Activated naive CD4-positive, alpha-beta T cell treated with anti-CD3 and anti-CD28 coated beads, Interleukin-2, amount 50 U/mL, for 72 hours (primary cell): ENCODE data around the gene C21orf91. TPM values are rescaled to one million over a fixed set of nuclear protein-coding genes. Genes with fewer than 3 reads are reported as not detected.

Experiments
- ATAC-seq, 2 donors: fragments of 150-1000 bp; cut with Tn5 transposase; 2 replicates each; pipeline ENCODE4 v1.10.0; 2021; ENCODE audit warnings: mild to moderate bottlenecking in 2 of 2, moderate library complexity in 2 of 2
- DNase-seq, 2 donors: peaks; one replicate each; pipeline ENCODE4 v3.0.0; 2021 to 2022; ENCODE audit warnings: low spot score in 2 of 2
- H3K27ac Mint-ChIP-seq, 2 donors: one replicate each; pipeline ENCODE4 v1.8.0; 2022; ENCODE audit warnings: mild to moderate bottlenecking in 2 of 2, mixed read lengths in 2 of 2
- H3K36me3 Mint-ChIP-seq, 2 donors: one replicate each; pipeline ENCODE4 v1.8.0; 2022; ENCODE audit warnings: mixed read lengths in 2 of 2
- H3K9me3 Mint-ChIP-seq, 2 donors: one replicate each; pipeline ENCODE4 v1.8.0; 2022; ENCODE audit warnings: mixed read lengths in 2 of 2
- total RNA-seq, 2 donors: library from RNA; stranded (reverse); gene quantifications; one replicate each; pipeline ENCODE4 v1.2.3, GENCODE V29; 2022

Gene C21orf91
- 10 to 100 TPM; 14.4 to 24.4 TPM for total RNA-seq

GRCh38 chr21:17819114-17819876 lies at the start of gene C21orf91:
Gene C21orf91, minus strand, starts transcription at chr21:17819356. Its CDS starts 1,038 bp downstream, at chr21:17818318.
- H3K36me3 Mint-ChIP-seq: peaks cover 12 to 22% of the 10 kb centered on the region in 2 donors
- DNase-seq (peak; percentile 84 to 92), ATAC-seq (peak; percentile 89)
- peaks cover 0 to 4% of the 10 kb centered on the region in 2 donors for H3K9me3 Mint-ChIP-seq
- H3K27ac Mint-ChIP-seq: peak within 1 kb of the TSS; percentile 97 to 100

- no peak for DNase-seq
- Mint-ChIP-seq H3K27ac (no peak overlapping the region), H3K36me3 (no peaks in the 10 kb centered on the region), H3K9me3 (peaks cover 4 to 10% of the 10 kb centered on the region in 2 donors)
- ATAC-seq: no peak
Measured at GRCh38 chr21:17866590-17866989, 47.4 kb upstream of the C21orf91 start.

GRCh38 chr21:17859661-17860060 lies 40.5 kb upstream of the C21orf91 start:
- Mint-ChIP-seq H3K9me3 (no peaks in the 10 kb centered on the region), H3K27ac (no peak overlapping the region), H3K36me3 (peaks cover 0 to 6% of the 10 kb centered on the region in 2 donors)
- ATAC-seq (no peak), DNase-seq (no peak)

DNA sequence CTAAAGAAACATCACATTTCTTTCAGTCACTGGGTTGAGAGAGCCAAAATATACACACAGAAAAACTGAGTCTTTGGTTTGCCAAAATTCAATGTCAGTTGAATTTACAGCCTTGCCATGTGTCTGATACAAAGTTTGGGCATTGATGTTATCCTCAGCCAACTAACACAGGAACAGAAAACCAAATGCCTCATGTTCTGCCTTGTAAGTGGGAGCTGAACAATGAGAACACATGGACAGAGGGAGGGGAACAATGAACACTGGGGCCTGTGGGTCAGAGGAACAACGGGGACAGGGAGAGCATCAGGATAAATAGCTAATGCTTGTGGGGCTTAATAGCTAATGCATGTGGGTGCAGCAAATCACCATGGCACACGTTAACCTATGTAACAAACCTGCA lies 39.6 kb upstream of the C21orf91 start:
- H3K27ac Mint-ChIP-seq: no peak overlapping the region
- no peak for DNase-seq
- ATAC-seq: no peak
- no peaks in the 10 kb centered on the region for H3K9me3 Mint-ChIP-seq
- peaks cover 0 to 6% of the 10 kb centered on the region in 2 donors for H3K36me3 Mint-ChIP-seq

DNA sequence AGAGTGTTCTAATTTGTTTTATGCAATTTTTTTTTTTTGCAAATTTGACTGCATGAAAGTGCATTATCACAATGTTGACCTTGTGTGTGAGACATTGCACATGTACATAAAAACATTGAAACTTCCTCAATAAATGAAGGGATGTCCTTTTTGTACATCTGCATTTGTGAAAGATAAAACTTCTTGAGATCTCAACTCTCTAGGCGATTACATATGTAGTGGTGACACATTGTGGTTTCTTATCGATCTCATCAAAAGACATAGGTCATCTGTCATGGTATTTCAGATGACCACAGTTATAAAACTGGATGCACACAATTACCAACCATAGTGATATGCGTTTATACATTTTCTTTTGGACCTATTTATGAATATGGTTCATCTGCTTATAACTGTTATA lies 35.6 kb upstream of the C21orf91 start:
- Mint-ChIP-seq H3K27ac (no peak overlapping the region), H3K9me3 (no peaks in the 10 kb centered on the region), H3K36me3 (peaks cover 0 to 4% of the 10 kb centered on the region in 2 donors)
- DNase-seq (no peak), ATAC-seq (no peak)

GRCh38 chr21:17853393-17854275 lies 34.5 kb upstream of the C21orf91 start:
- H3K27ac Mint-ChIP-seq: no peak overlapping the region
- no peak for DNase-seq

GRCh38 chr21:17848228-17848627 lies 29.1 kb upstream of the C21orf91 start:
- no peaks in the 10 kb centered on the region for H3K36me3 Mint-ChIP-seq
- no peak overlapping the region for H3K27ac Mint-ChIP-seq
- H3K9me3 Mint-ChIP-seq: no peaks in the 10 kb centered on the region
- no peak for DNase-seq
- ATAC-seq: peak in 1 of 2 donors; percentile 72

More at GRCh38 chr21:17853393-17854275, 34.5 kb upstream of the C21orf91 start:
- Mint-ChIP-seq H3K9me3 (no peaks in the 10 kb centered on the region), H3K36me3 (no peaks in the 10 kb centered on the region)
- no peak for ATAC-seq

GRCh38 chr21:17841103-17841502 lies 21.9 kb upstream of the C21orf91 start:
- Mint-ChIP-seq H3K36me3 (peaks cover 0 to 5% of the 10 kb centered on the region in 2 donors), H3K9me3 (peaks cover 0 to 3% of the 10 kb centered on the region in 2 donors), H3K27ac (no peak overlapping the region)
- ATAC-seq (no peak), DNase-seq (no peak)

DNA sequence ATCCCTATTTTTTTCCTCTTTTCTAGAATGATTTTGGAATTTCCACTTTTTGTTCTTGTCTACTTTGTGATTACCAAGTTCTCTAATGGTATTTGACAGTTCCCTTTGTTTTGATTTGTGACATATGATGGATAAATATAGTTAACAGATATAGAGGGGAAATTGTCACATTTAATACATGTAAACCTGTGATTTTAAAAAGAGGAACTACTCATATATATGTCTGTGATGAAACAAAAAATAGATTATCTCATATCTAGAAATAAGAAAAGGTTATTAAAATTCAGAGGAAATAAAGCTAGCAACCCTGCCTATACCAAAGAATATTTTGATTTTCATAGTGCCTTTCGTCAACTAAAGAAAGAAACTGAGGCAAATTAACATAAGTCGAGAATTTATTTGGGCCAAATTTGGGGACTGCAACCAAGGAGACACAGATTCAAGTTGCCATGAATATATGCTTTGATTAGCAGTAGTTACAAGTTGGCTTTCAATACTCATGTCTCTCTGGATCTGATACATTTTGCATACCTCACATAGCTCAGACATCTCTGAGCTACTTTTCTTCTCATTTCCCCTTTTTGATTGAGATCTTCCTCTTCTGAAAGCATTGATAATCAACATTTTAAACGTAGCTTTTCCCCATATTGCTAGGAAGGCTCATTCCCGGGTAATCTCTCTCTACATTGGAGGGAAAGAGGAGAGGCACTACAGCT lies 15.6 kb upstream of the C21orf91 start:
- H3K27ac Mint-ChIP-seq: no peak overlapping the region
- DNase-seq (no peak), ATAC-seq (no peak)
- peaks cover 0 to 5% of the 10 kb centered on the region in 2 donors for H3K36me3 Mint-ChIP-seq
- peaks cover 0 to 3% of the 10 kb centered on the region in 2 donors for H3K9me3 Mint-ChIP-seq

DNA sequence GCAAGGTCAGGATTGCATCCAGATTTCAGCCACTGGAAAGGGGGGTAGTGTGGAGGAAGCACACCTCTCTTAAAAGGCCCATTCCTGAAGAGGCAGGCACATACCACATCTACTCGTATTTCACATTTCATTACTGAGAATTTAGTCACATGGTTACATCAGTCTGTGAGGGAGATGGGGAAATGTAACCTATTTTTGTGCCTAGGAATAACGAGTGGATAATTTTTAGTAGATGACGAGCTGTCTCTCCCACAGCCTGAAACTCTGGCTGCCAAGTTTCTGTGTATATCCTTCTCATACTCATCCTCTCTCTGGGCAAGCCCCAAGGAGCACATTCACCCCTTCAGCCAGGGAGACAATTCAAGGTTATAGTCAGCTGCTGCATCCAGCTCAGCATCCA lies 10.3 kb upstream of the C21orf91 start:
- Mint-ChIP-seq H3K9me3 (peaks cover 6 to 17% of the 10 kb centered on the region in 2 donors), H3K27ac (no peak overlapping the region), H3K36me3 (peaks cover 7 to 18% of the 10 kb centered on the region in 2 donors)
- DNase-seq (no peak), ATAC-seq (no peak)

DNA sequence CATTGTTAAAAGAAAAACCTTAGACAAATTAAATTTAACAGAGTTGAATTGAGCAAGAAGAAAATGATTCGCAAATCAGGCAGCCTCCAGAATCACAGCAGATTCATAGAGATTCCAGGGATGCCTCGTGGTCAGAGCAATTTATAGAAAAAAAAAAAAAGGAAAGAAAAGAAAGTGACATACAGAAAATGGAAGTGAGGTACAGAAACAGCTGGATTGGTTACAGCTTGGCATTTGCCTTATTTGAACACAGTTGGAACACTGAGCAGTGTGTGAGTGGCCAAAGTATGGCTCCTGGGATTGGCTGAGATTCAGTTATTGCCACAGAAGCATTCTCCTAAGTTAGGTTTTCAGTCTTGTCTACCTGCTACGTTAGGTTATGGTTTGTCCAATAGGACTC lies 9.1 kb upstream of the C21orf91 start:
- peaks cover 7 to 24% of the 10 kb centered on the region in 2 donors for H3K36me3 Mint-ChIP-seq

DNA sequence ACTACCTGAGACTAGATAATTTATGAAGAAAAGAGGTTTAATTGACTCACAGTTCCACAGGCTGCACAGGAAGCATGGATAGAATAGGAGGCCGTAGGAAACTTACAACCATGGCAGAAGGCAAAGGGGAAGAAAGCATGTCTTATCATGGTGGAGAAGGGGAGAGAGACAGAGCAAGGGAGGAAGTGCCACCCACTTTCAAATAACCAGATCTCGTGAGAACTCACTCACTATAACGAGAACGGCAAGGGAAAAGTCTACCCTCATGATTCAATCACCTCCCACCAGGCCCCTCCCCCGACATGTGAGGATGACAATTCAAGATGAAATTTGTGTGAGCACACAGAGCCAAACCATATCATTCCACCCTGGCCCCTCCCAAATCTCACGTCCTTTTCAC lies 4.7 kb upstream of the C21orf91 start:
- no peak for DNase-seq
- Mint-ChIP-seq H3K36me3 (peaks cover 7 to 24% of the 10 kb centered on the region in 2 donors), H3K9me3 (peaks cover 6 to 21% of the 10 kb centered on the region in 2 donors), H3K27ac (peak overlapping the region in 1 of 2 donors; percentile 52)
- no peak for ATAC-seq

More for the DNA sequence above, 9.1 kb upstream of the C21orf91 start:
- peaks cover 6 to 21% of the 10 kb centered on the region in 2 donors for H3K9me3 Mint-ChIP-seq
- ATAC-seq (no peak), DNase-seq (no peak)
- no peak overlapping the region for H3K27ac Mint-ChIP-seq

GRCh38 chr21:17821121-17821520 lies 2.0 kb upstream of the C21orf91 start:
- Mint-ChIP-seq H3K27ac (peak overlapping the region; percentile 81 to 97), H3K36me3 (peaks cover 15 to 31% of the 10 kb centered on the region in 2 donors), H3K9me3 (peaks cover 6 to 20% of the 10 kb centered on the region in 2 donors)
- DNase-seq (no peak), ATAC-seq (no peak)

DNA sequence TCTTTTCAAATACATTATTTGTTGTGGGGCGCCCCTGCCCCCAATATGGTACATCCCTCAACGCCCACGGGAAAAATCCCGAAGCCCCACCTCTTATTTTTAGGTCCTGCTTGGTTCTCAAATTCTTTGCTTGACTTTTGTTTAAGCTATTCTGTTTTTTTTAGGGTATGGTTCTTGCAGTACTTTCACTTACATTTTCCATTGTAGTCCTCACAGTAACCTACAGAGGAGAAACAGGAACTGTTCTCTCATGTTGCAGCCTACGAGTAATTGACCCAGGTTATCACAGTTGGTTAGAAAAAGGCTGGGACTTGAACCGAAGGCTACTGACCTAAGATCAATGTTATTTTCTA lies 697 bp upstream of the C21orf91 start:
- ATAC-seq (peak; percentile 54 to 69), DNase-seq (no peak)
- Mint-ChIP-seq H3K27ac (peak overlapping the region; percentile 97 to 100), H3K36me3 (peaks cover 10 to 23% of the 10 kb centered on the region in 2 donors), H3K9me3 (peaks cover 0 to 7% of the 10 kb centered on the region in 2 donors)

DNA sequence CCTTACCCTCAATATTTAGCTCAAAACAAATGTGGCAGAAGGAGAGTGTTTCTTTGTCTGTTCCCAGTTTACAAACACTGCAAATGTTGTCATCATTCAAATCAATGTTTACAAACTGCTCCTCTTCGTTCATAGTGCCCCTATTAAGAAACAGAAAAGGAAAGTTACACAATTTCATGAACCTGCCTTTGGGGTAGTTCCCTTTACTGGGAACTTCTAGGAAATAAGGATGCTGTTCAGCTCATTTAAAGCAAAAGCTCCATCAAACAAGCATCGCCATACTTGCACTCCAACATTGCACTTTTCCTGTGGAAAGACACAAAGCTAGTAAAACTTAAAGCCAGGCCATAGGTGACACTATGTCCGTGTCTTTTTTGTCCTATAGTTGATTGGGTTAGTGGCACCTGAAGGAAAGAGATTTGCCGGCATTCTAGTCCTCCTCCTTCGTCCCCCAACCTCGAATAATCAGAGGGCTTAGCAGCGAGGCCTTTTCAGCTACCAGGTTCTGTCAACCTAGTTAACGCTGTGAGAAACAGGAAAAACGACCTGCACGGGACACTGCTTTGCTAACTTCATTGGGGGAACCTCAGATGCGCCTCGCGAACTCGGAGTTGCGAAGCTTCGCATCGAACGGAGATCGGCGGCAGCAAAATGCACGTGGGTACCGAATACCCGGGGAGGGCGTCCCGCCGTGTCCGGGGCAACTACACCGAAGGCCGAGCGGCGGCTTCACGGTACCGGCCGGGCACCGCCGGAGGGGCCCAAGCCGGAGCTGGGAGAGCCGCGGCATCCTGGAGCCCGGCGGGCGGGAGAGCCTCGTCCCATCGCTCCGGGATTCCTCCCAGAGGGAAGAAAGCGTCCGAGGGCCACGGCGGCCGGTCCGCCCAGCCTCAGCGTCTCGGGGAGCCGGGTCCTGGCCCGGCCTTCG lies 706 bp downstream of the C21orf91 start:
- peak overlapping the region; percentile 94 to 97 for H3K27ac Mint-ChIP-seq
- peaks cover 19 to 26% of the 10 kb centered on the region in 2 donors for H3K36me3 Mint-ChIP-seq
- H3K9me3 Mint-ChIP-seq: no peaks in the 10 kb centered on the region
- ATAC-seq (peak; percentile 4 to 22), DNase-seq (peak; percentile 43 to 68)
